Nephron (organoid): ENCODE measurements around the gene CASP14.
"Not testable (repeated sequence)": the region's sequence is repeated elsewhere in the genome, so short reads cannot be mapped to it uniquely, and the experiment has no call there.

Experiments used
- H3K27ac Mint-ChIP-seq, 3 experiments: 2 replicates each; pipeline ENCODE4 v1.8.0; 2020; ENCODE audit warnings: mixed read lengths in 3 of 3, mild to moderate bottlenecking in 2 of 3, moderate library complexity in 1 of 3
- H3K27me3 Mint-ChIP-seq: 2 replicates; pipeline ENCODE4 v1.8.0; 2021; ENCODE audit warnings: low read depth, mild to moderate bottlenecking, moderate library complexity, mixed read lengths
- H3K36me3 Mint-ChIP-seq: 2 replicates; pipeline ENCODE4 v1.8.0; 2020; ENCODE audit warnings: low read depth, mixed read lengths
- H3K4me1 Mint-ChIP-seq: 2 replicates; pipeline ENCODE4 v1.8.0; 2020; ENCODE audit warnings: mixed read lengths
- H3K4me3 Mint-ChIP-seq, 3 experiments: 2 replicates each; pipeline ENCODE4 v1.8.0; 2020; ENCODE audit warnings: mild to moderate bottlenecking in 3 of 3, mixed read lengths in 3 of 3, moderate library complexity in 2 of 3
- H3K9me3 Mint-ChIP-seq: 2 replicates; pipeline ENCODE4 v1.8.0; 2020; ENCODE audit warnings: mixed read lengths
- TF ChIP-seq, protein P1 (sequence below), 3 experiments: fragments of 200-600 bp; sonication (generic); IDR thresholded peaks; one replicate each; pipeline ENCODE4 v1.5.0; 2021; ENCODE audit warnings: antibody characterized with exemption in 3 of 3; ENCODE audit not compliant: unreplicated experiment in 3 of 3

The CASP14 gene

DNA sequence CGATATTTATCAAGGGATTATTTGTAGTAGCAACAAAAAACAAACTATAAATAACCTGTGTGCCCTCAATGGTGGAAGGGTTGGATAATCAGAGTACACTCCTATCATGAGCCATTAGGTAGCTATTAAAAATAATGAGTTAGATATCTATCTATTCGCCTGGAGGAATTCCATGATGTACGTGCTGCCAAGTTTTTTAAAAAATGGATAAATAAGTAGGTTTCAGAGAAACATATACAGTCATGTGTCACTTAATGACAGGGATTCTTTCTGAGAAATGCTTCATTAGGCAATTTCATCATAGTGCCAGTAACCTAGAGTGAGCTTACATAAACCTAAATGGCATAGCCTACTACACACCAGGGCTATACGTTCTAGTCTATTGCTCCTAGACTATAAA is 26.5 kb downstream of the CASP14 start:
- Mint-ChIP-seq H3K4me1 (no peaks in the 10 kb centered on the region), H3K36me3 (no peaks in the 10 kb centered on the region), H3K27me3 (peaks cover 18% of the 10 kb centered on the region), H3K9me3 (no peaks in the 10 kb centered on the region), H3K27ac (no peak overlapping the region), H3K4me3 (no peak overlapping the region)
- TF ChIP-seq, protein P1, sequence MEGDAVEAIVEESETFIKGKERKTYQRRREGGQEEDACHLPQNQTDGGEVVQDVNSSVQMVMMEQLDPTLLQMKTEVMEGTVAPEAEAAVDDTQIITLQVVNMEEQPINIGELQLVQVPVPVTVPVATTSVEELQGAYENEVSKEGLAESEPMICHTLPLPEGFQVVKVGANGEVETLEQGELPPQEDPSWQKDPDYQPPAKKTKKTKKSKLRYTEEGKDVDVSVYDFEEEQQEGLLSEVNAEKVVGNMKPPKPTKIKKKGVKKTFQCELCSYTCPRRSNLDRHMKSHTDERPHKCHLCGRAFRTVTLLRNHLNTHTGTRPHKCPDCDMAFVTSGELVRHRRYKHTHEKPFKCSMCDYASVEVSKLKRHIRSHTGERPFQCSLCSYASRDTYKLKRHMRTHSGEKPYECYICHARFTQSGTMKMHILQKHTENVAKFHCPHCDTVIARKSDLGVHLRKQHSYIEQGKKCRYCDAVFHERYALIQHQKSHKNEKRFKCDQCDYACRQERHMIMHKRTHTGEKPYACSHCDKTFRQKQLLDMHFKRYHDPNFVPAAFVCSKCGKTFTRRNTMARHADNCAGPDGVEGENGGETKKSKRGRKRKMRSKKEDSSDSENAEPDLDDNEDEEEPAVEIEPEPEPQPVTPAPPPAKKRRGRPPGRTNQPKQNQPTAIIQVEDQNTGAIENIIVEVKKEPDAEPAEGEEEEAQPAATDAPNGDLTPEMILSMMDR (IDR thresholded peaks at IDR 0.05; ENCODE audit: unreplicated experiment in 3 of 3), result no peak

DNA sequence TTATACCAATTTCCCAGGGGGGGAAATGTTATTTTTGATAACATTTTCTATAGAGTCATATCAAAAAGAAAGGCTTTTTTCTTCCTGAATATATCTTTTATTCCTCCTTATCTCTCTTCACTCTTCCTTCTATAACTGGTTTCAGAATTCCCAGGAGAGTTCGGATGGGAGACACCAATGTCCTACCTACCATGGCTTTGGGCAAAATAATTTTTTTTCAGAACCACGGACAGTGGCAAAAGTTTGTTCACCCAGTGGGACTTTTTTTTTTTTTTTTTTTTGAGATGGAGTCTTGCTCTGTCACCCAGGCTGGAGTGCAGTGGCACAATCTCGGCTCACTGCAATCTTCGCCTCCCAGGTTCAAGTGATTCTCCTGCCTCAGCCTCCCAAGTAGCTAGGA is 30.7 kb downstream of the CASP14 start:
- H3K27me3 Mint-ChIP-seq, result peaks cover 38% of the 10 kb centered on the region
- H3K4me3 Mint-ChIP-seq, H3K27ac Mint-ChIP-seq, H3K9me3 Mint-ChIP-seq, H3K4me1 Mint-ChIP-seq, H3K36me3 Mint-ChIP-seq: not testable (repeated sequence)

DNA sequence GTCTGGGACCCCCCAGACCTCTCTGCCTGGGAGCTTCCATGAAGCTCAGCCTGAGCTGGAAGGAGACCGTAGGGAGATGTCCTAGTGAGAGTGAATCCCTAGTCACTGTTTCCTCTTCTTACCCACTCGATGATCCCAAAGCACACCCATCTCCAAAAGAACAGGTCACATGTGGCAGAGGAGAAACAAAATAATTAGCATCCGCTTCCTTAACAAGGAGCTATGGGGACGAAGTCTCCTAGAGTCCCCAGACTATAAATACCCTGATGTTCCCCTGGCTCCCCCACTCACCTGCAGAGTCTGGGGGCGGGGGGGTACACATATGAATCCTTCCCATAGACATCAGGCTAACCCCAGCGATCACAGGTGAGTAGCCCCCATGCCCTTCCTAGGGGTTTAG is 32.6 kb downstream of the CASP14 start, which contains the start of gene OR1I1:
TSS of gene OR1I1 (plus strand) at position 301 of the 400 bp plus-strand sequence. CDS start 4,855 bp downstream, outside the sequence.
- TF ChIP-seq, protein P1 (IDR thresholded peaks at IDR 0.05; ENCODE audit: unreplicated experiment in 3 of 3), result no peak
- H3K27ac Mint-ChIP-seq, result no peak within 1 kb of the TSS
- H3K36me3 Mint-ChIP-seq, result no peaks in the 10 kb centered on the region
- no peaks in the 10 kb centered on the region for H3K9me3 Mint-ChIP-seq
- no peaks in the 10 kb centered on the region for H3K4me1 Mint-ChIP-seq
- no peak within 1 kb of the TSS for H3K4me3 Mint-ChIP-seq
- H3K27me3 Mint-ChIP-seq, result peaks cover 55% of the 10 kb centered on the region

DNA sequence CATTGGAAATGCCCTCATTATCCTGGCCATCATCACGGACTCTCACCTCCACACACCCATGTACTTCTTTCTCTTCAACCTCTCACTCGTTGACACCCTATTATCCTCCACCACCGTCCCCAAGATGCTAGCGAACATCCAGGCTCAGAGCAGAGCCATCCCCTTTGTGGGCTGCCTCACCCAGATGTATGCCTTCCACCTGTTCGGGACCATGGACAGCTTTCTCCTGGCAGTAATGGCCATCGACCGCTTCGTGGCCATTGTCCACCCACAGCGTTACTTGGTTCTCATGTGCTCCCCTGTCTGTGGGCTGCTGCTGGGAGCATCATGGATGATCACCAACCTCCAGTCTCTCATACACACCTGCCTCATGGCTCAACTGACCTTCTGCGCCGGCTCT is 37.9 kb downstream of the CASP14 start:
- Mint-ChIP-seq H3K4me1 (no peaks in the 10 kb centered on the region), H3K27ac (no peak overlapping the region), H3K36me3 (no peaks in the 10 kb centered on the region), H3K4me3 (no peak overlapping the region), H3K27me3 (peaks cover 55% of the 10 kb centered on the region), H3K9me3 (no peaks in the 10 kb centered on the region)
- TF ChIP-seq, protein P1 (IDR thresholded peaks at IDR 0.05; ENCODE audit: unreplicated experiment in 3 of 3), result no peak

DNA sequence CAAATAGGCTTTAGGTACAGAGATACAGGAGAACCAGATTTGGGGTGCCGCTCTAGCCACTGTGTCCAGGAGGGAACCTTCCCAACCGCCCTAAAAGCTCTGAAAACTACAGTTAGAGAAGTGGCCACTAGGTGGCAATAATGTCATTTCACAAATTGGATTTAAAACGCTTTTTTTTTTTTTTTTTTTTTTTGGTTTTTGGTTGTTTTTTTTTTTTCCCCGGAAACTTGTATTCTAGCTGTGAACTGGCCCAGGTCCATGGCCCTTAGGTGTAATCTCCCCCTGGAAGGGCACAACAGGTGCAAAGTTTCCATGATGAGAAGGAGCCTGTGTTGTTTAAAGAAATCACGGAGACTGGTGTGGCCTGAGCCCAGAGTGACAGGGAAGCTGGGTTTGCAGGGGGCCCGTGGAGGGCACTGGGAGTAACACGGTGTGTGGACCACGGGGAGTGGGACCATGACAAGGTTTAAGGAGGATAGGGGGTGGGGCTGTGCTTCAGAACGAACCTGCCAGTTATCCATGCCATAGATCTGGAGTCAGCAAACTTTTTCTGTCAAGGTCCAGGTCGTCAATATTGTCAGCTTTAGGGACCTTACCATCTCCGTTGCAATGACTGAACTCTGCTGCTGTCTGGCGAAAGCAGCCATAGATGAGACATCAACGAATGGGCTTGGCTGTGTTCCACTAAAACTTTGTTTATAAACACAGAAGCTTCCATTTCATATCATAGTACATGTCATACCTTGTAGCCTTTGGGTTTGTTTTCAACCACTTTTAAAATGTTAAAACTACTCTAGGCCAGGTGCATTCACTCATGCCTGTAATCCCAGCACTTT is 42.9 kb downstream of the CASP14 start:
- Mint-ChIP-seq H3K36me3 (no peaks in the 10 kb centered on the region), H3K4me1 (no peaks in the 10 kb centered on the region), H3K4me3 (no peak overlapping the region), H3K9me3 (no peaks in the 10 kb centered on the region), H3K27me3 (peaks cover 17% of the 10 kb centered on the region), H3K27ac (no peak overlapping the region)
- TF ChIP-seq, protein P1 (IDR thresholded peaks at IDR 0.05; ENCODE audit: unreplicated experiment in 3 of 3), result peak; percentile 62 to 74 (median 70)

DNA sequence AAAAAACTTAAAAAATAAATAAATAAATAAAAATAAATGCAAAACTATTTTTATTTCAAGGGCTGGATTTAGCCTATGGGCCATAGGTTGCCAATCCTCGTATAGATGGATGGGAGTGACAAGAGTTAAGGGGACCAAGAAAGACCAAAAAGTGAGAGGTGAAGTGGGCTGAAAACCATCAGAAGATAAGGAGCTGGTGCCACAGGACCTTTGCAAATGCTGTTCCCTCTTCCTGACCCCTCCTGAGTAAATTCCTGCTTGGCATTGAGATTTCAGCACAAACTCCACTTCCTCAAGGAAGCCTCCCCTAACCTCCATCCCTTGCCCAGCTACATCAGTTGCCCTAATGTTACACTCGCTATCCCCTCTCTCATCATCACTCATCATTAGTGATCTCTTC is 43.7 kb downstream of the CASP14 start:
- H3K4me3 Mint-ChIP-seq, result no peak overlapping the region
- no peak overlapping the region for H3K27ac Mint-ChIP-seq
- H3K36me3 Mint-ChIP-seq, result no peaks in the 10 kb centered on the region
- H3K4me1 Mint-ChIP-seq, result no peaks in the 10 kb centered on the region
- peaks cover 8% of the 10 kb centered on the region for H3K27me3 Mint-ChIP-seq
- TF ChIP-seq, protein P1 (IDR thresholded peaks at IDR 0.05; ENCODE audit: unreplicated experiment in 3 of 3), result no peak
- no peaks in the 10 kb centered on the region for H3K9me3 Mint-ChIP-seq
